ENCODE results near the gene TEX35.
A peak's percentile ranks its signal among the peaks of the same experiment; 100 is the strongest.

GRCh38 chr1:178501705-178502329 lies 11.1 kb upstream of the TEX35 start:
- TF ChIP-seq CTCF (conservative IDR thresholded peaks at IDR 0.05; ENCODE audit: low read depth, low read length) (peak; percentile 80), EZH2 (IDR thresholded peaks at IDR 0.05; ENCODE audit: low read length, unreplicated experiment) (no peak)

All from PC-3 (cell line).